KMS-11 (cell line): ENCODE results near the gene LSM4.

Experiments
- H2AFZ ChIP-seq: fragments of 200-600 bp; sonication (generic); 2 replicates; pipeline ENCODE4 v1.6.1; 2016; ENCODE audit warnings: antibody characterized with exemption, mixed run types, low read depth
- H3K27ac ChIP-seq: fragments of 200-600 bp; sonication (generic); 2 replicates; pipeline ENCODE4 v1.6.1; 2016; ENCODE audit warnings: mild to moderate bottlenecking, mixed run types
- H3K27me3 ChIP-seq: fragments of 200-600 bp; sonication (generic); 2 replicates; pipeline ENCODE4 v1.6.1; 2017; ENCODE audit warnings: mild to moderate bottlenecking, low read depth, mixed run types, moderate library complexity; ENCODE audit not compliant: insufficient read depth
- H3K36me3 ChIP-seq: fragments of 200-600 bp; sonication (generic); 2 replicates; pipeline ENCODE4 v1.6.1; 2017; ENCODE audit warnings: mild to moderate bottlenecking, mixed run types; ENCODE audit not compliant: insufficient read depth
- H3K4me1 ChIP-seq: fragments of 200-600 bp; sonication (generic); 2 replicates; pipeline ENCODE4 v1.6.1; 2016; ENCODE audit warnings: mild to moderate bottlenecking, low read depth, mixed run types; ENCODE audit not compliant: poor library complexity, severe bottlenecking
- H3K4me2 ChIP-seq: fragments of 200-600 bp; sonication (generic); 2 replicates; pipeline ENCODE4 v1.7.0; 2016; ENCODE audit warnings: mild to moderate bottlenecking, mixed run types
- H3K4me3 ChIP-seq: fragments of 200-600 bp; sonication (generic); IDR thresholded peaks from 2 replicates; pipeline ENCODE4 v1.6.1; 2017; ENCODE audit warnings: low read depth, low read length, mixed read lengths; ENCODE audit not compliant: insufficient read depth
- H3K79me2 ChIP-seq: fragments of 200-600 bp; sonication (generic); 2 replicates; pipeline ENCODE4 v1.6.1; 2016; ENCODE audit warnings: low read depth, mixed run types; ENCODE audit not compliant: insufficient read depth
- H3K9ac ChIP-seq: fragments of 200-600 bp; sonication (generic); 2 replicates; pipeline ENCODE4 v1.6.1; 2016; ENCODE audit warnings: mild to moderate bottlenecking, mixed run types
- H4K20me1 ChIP-seq: fragments of 200-600 bp; sonication (generic); 2 replicates; pipeline ENCODE4 v1.6.1; 2016; ENCODE audit warnings: mild to moderate bottlenecking, mixed run types; ENCODE audit not compliant: insufficient read depth
- CTCF ChIP-seq: fragments of 200-600 bp; sonication (generic); conservative IDR thresholded peaks from 2 replicates; pipeline ENCODE4 v1.6.1; 2017; ENCODE audit warnings: low read depth, mild to moderate bottlenecking, antibody characterized with exemption, low read length, moderate library complexity, mixed read lengths

The LSM4 gene

GRCh38 chr19:18287836-18288772 lies 34.8 kb downstream of the LSM4 start:
- Histone ChIP-seq H3K27me3 (no peaks in the 10 kb centered on the region), H3K4me2 (no peak overlapping the region), H4K20me1 (no peaks in the 10 kb centered on the region), H3K79me2 (no peaks in the 10 kb centered on the region), H3K36me3 (no peaks in the 10 kb centered on the region), H3K4me3 (no peak overlapping the region), H3K4me1 (peaks cover 31% of the 10 kb centered on the region), H3K9ac (no peak overlapping the region), H2AFZ (no peak overlapping the region), H3K27ac (no peak overlapping the region)
- TF ChIP-seq CTCF, result no peak

GRCh38 chr19:18286973-18287635 lies 35.8 kb downstream of the LSM4 start:
- Histone ChIP-seq H3K36me3 (no peaks in the 10 kb centered on the region), H3K4me3 (no peak overlapping the region), H4K20me1 (no peaks in the 10 kb centered on the region), H3K9ac (no peak overlapping the region), H3K27me3 (no peaks in the 10 kb centered on the region), H2AFZ (no peak overlapping the region), H3K27ac (no peak overlapping the region), H3K79me2 (no peaks in the 10 kb centered on the region), H3K4me1 (peaks cover 36% of the 10 kb centered on the region), H3K4me2 (no peak overlapping the region)
- TF ChIP-seq CTCF, result no peak

GRCh38 chr19:18284712-18285360 lies 38.0 kb downstream of the LSM4 start:
- Histone ChIP-seq H3K36me3 (no peaks in the 10 kb centered on the region), H2AFZ (no peak overlapping the region), H3K27me3 (no peaks in the 10 kb centered on the region), H3K9ac (no peak overlapping the region), H3K4me3 (no peak overlapping the region), H3K79me2 (peaks cover 2% of the 10 kb centered on the region; the same call in 1 of the 2 replicates), H3K4me1 (peaks cover 18% of the 10 kb centered on the region), H3K27ac (no peak overlapping the region), H4K20me1 (no peaks in the 10 kb centered on the region), H3K4me2 (no peak overlapping the region)
- TF ChIP-seq CTCF, result no peak

GRCh38 chr19:18283338-18283737 lies 39.5 kb downstream of the LSM4 start:
- no peaks in the 10 kb centered on the region for H3K27me3 ChIP-seq
- H3K4me3 ChIP-seq, result no peak overlapping the region
- no peak for TF ChIP-seq CTCF
- peaks cover 14% of the 10 kb centered on the region for H3K79me2 ChIP-seq
- H4K20me1 ChIP-seq, result peaks cover 6% of the 10 kb centered on the region; the same call in 1 of the 2 replicates
- H3K9ac ChIP-seq, result no peak overlapping the region
- H3K4me1 ChIP-seq, result peaks cover 23% of the 10 kb centered on the region
- peak overlapping the region; percentile 99; the same call in 1 of the 2 replicates for H3K27ac ChIP-seq
- no peak overlapping the region for H3K4me2 ChIP-seq
- no peaks in the 10 kb centered on the region for H3K36me3 ChIP-seq
- no peak overlapping the region for H2AFZ ChIP-seq
